Measurements from ENCODE around the gene MAGEA11.

DNA sequence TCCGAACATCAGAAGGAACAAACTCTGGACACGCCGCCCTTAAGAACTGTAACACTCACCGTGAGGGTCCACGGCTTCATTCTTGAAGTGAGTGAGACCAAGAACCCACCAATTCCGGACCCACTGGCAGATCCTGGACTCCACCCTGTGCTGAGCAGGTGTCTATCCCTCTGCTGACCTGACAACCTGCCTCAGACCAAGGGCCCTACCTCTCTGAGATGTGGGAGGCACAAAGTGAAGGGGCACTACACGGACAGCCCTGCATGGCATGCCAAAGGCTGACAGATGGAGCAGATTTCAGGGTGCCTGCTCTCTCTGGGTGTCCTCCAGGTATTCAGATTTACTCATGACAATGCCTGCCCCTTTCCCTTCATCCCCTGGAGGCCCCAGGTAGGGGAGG is 48.0 kb downstream of the MAGEA11 start:
- TF ChIP-seq, protein P1, sequence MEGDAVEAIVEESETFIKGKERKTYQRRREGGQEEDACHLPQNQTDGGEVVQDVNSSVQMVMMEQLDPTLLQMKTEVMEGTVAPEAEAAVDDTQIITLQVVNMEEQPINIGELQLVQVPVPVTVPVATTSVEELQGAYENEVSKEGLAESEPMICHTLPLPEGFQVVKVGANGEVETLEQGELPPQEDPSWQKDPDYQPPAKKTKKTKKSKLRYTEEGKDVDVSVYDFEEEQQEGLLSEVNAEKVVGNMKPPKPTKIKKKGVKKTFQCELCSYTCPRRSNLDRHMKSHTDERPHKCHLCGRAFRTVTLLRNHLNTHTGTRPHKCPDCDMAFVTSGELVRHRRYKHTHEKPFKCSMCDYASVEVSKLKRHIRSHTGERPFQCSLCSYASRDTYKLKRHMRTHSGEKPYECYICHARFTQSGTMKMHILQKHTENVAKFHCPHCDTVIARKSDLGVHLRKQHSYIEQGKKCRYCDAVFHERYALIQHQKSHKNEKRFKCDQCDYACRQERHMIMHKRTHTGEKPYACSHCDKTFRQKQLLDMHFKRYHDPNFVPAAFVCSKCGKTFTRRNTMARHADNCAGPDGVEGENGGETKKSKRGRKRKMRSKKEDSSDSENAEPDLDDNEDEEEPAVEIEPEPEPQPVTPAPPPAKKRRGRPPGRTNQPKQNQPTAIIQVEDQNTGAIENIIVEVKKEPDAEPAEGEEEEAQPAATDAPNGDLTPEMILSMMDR (IDR thresholded peaks at IDR 0.05): no peak
- no peak for TF ChIP-seq POLR2A (IDR thresholded peaks at IDR 0.05)

All from esophagus squamous epithelium (tissue), 4 donors.